K562 (cell line): Measurements from ENCODE around the gene ENSA. TPM values are rescaled to one million over a fixed set of nuclear protein-coding genes. Genes with fewer than 3 reads are reported as not detected.

Experiments
- ATF1 ChIP-seq, 2 experiments: fragments of 450-650 bp in 1 of 2; IDR thresholded peaks; 2 replicates each; pipeline ENCODE4 v1.6.1; 2016; ENCODE audit warnings: missing compliant biosample characterization in 1 of 2, missing genetic modification characterization in 1 of 2
- BCL6 ChIP-seq: fragments of 250-450 bp; sonication (Bioruptor Pico); IDR thresholded peaks from 2 replicates; pipeline ENCODE4 v1.4.0; 2020
- CBX5 ChIP-seq: IDR thresholded peaks from 2 replicates; pipeline ENCODE4 v1.6.1; 2014; ENCODE audit warnings: low read depth, borderline replicate concordance
- CEBPB ChIP-seq: fragments of 450-650 bp; IDR thresholded peaks from 2 replicates; pipeline ENCODE4 v1.6.1; 2016; ENCODE audit warnings: missing genetic modification characterization, missing compliant biosample characterization
- CREBBP ChIP-seq: IDR thresholded peaks from one replicate; pipeline ENCODE4 v1.6.1; 2012; ENCODE audit warnings: low read depth, mild to moderate bottlenecking, control low read depth, inconsistent platforms, low read length
- DPF2 ChIP-seq: fragments of 450-650 bp; IDR thresholded peaks from 2 replicates; pipeline ENCODE4 v1.6.1; 2016
- ETV6 ChIP-seq, 3 experiments: fragments of 150-350 bp in 1 of 3; sonication (generic) in 1 of 3; formaldehyde crosslinking in 1 of 3; IDR thresholded peaks; 2 replicates each; pipeline versions ENCODE4 v1.6.1 to v1.8.0; 2014 to 2022; ENCODE audit warnings: borderline replicate concordance in 2 of 3, low read depth in 2 of 3, antibody characterized with exemption in 1 of 3, low read length in 1 of 3, mild to moderate bottlenecking in 1 of 3, missing genetic modification reagents in 1 of 3
- NCOA2 ChIP-seq, 2 experiments: fragments of 450-650 bp; IDR thresholded peaks; 2 replicates each; pipeline ENCODE4 v1.6.1; 2018; ENCODE audit warnings: mild to moderate bottlenecking in 2 of 2, moderate library complexity in 1 of 2; ENCODE audit not compliant: partially characterized antibody in 2 of 2
- NONO ChIP-seq, 2 experiments: fragments of 200-400 bp in 1 of 2; fragments of 450-650 bp in 1 of 2; formaldehyde crosslinking in 1 of 2; IDR thresholded peaks; 2 replicates each; pipeline ENCODE4 v1.6.1; 2017; ENCODE audit warnings: low read depth in 2 of 2, mild to moderate bottlenecking in 2 of 2, moderate library complexity in 2 of 2, low read length in 1 of 2
- PTRF ChIP-seq: fragments of 450-650 bp; IDR thresholded peaks from 2 replicates; pipeline ENCODE4 v1.6.1; 2016; ENCODE audit warnings: mild to moderate bottlenecking, missing genetic modification characterization, missing compliant biosample characterization
- RBM14 ChIP-seq: fragments of 200-400 bp; formaldehyde crosslinking; IDR thresholded peaks from 2 replicates; pipeline ENCODE4 v1.6.1; 2018; ENCODE audit warnings: low read depth, mild to moderate bottlenecking, low read length, moderate library complexity, borderline replicate concordance; ENCODE audit not compliant: insufficient read depth
- RNF219 ChIP-seq: fragments of 250-450 bp; sonication (Bioruptor Pico); IDR thresholded peaks from 2 replicates; pipeline ENCODE4 v1.5.0; 2022; ENCODE audit warnings: mild to moderate bottlenecking
- SNRNP70 ChIP-seq: fragments of 200-400 bp; formaldehyde crosslinking; optimal IDR thresholded peaks from 2 replicates; pipeline ENCODE3; 2017; ENCODE audit warnings: low read depth, low read length
- TOE1 ChIP-seq, 2 experiments: fragments of 450-650 bp in 1 of 2; sonication (generic) in 1 of 2; formaldehyde crosslinking in 1 of 2; IDR thresholded peaks; 2 replicates each; pipeline versions ENCODE4 v1.7.1 to v1.8.0; 2016 to 2022; ENCODE audit warnings: borderline replicate concordance in 2 of 2, mild to moderate bottlenecking in 2 of 2, antibody characterized with exemption in 1 of 2, inconsistent platforms in 1 of 2, low read depth in 1 of 2, missing genetic modification reagents in 1 of 2, moderate library complexity in 1 of 2
- ZNF217 ChIP-seq: sonication (generic); formaldehyde crosslinking; IDR thresholded peaks from 2 replicates; pipeline ENCODE4 v1.8.0; 2022; ENCODE audit warnings: mild to moderate bottlenecking, missing genetic modification reagents
- ZNF224 ChIP-seq: sonication (generic); formaldehyde crosslinking; IDR thresholded peaks from 2 replicates; pipeline ENCODE4 v1.8.0; 2022; ENCODE audit warnings: mild to moderate bottlenecking, missing genetic modification reagents
- ZNF444 ChIP-seq: fragments of 250-450 bp; sonication (Bioruptor Pico); IDR thresholded peaks from 2 replicates; pipeline ENCODE4 v1.4.0; 2020; ENCODE audit warnings: mild to moderate bottlenecking, moderate library complexity
- polyA plus RNA-seq, 8 experiments: library from polyadenylated mRNA; depleted of rRNA in 4 of 8; stranded (reverse) in 5 of 8; unstranded in 3 of 8; fragments of >200 nt; fragmentation: Nextera tagmentation in 2 of 8; fragmentation: Illumina TruSeq in 1 of 8; extraction: Ambion mirVana in 2 of 8; extraction: Trizol in 1 of 8; gene quantifications; 2 replicates each; pipeline versions ENCODE4 v1.2.1 to v1.2.3, GENCODE V29; 2011 to 2014; ENCODE audit warnings: inconsistent platforms in 1 of 8, missing spikeins in 1 of 8
- total RNA-seq, 7 experiments: library from RNA; depleted of rRNA in 6 of 7; stranded (reverse); fragments of >200 nt in 6 of 7; fragmentation: Illumina TruSeq in 2 of 7; extraction: Trizol in 2 of 7; gene quantifications; 2 replicates each; pipeline versions ENCODE4 v1.2.1 to v1.2.3, GENCODE V29; 2011 to 2021; ENCODE audit warnings: low replicate concordance in 1 of 7
- TF ChIP-seq, protein P1 (sequence below): sonication (generic); formaldehyde crosslinking; IDR thresholded peaks from 2 replicates; pipeline ENCODE4 v1.8.0; 2023; ENCODE audit warnings: mild to moderate bottlenecking, missing genetic modification reagents
- TF ChIP-seq, protein P2 (sequence below): fragments of 450-650 bp; formaldehyde crosslinking; IDR thresholded peaks from 2 replicates; pipeline ENCODE4 v1.4.0; 2022; ENCODE audit warnings: missing genetic modification characterization

The ENSA gene
- total and polyA plus RNA-seq, 9 of the 15 experiments (the other 6 are each of a cell fraction or from before 2014, with no cell fraction given) = 68.1 to 605 (median 188) TPM

- no peak for TF ChIP-seq ZNF217
- TF ChIP-seq ATF1 (CRISPR knock-in tag; IDR thresholded peaks at IDR 0.05) = peak; percentile 67
- peak; percentile 99 for TF ChIP-seq ATF1 (tag; IDR thresholded peaks at IDR 0.05)
- TF ChIP-seq RNF219 (CRISPR knock-in tag) = no peak
- no peak for TF ChIP-seq NONO (IDR thresholded peaks at IDR 0.05; ENCODE audit: low read depth in 2 of 2, low read length in 1 of 2)
- TF ChIP-seq NCOA2 (IDR thresholded peaks at IDR 0.05; ENCODE audit: partially characterized antibody in 2 of 2) = no peak
- no peak for TF ChIP-seq BCL6 (CRISPR knock-in tag)
- TF ChIP-seq CBX5 = no peak; the same call in 1 of the 2 replicates
- TF ChIP-seq CEBPB (tag) = peak; percentile 72
- no peak for TF ChIP-seq CREBBP
- TF ChIP-seq SNRNP70 = no peak
- 0 out of 2 replicates have a peak, but pooled peaks have one; percentile 20 for TF ChIP-seq TOE1 (IDR thresholded peaks at IDR 0.05; ENCODE audit: borderline replicate concordance)
- TF ChIP-seq TOE1 (CRISPR knock-in tag; IDR thresholded peaks at IDR 0.05; ENCODE audit: borderline replicate concordance, low read depth) = no peak
- TF ChIP-seq, protein P1, sequence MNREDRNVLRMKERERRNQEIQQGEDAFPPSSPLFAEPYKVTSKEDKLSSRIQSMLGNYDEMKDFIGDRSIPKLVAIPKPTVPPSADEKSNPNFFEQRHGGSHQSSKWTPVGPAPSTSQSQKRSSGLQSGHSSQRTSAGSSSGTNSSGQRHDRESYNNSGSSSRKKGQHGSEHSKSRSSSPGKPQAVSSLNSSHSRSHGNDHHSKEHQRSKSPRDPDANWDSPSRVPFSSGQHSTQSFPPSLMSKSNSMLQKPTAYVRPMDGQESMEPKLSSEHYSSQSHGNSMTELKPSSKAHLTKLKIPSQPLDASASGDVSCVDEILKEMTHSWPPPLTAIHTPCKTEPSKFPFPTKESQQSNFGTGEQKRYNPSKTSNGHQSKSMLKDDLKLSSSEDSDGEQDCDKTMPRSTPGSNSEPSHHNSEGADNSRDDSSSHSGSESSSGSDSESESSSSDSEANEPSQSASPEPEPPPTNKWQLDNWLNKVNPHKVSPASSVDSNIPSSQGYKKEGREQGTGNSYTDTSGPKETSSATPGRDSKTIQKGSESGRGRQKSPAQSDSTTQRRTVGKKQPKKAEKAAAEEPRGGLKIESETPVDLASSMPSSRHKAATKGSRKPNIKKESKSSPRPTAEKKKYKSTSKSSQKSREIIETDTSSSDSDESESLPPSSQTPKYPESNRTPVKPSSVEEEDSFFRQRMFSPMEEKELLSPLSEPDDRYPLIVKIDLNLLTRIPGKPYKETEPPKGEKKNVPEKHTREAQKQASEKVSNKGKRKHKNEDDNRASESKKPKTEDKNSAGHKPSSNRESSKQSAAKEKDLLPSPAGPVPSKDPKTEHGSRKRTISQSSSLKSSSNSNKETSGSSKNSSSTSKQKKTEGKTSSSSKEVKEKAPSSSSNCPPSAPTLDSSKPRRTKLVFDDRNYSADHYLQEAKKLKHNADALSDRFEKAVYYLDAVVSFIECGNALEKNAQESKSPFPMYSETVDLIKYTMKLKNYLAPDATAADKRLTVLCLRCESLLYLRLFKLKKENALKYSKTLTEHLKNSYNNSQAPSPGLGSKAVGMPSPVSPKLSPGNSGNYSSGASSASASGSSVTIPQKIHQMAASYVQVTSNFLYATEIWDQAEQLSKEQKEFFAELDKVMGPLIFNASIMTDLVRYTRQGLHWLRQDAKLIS = peak; percentile 74; the same call in 1 of the 2 replicates
- TF ChIP-seq RBM14 = no peak
- TF ChIP-seq PTRF = no peak
- no peak for TF ChIP-seq DPF2
- TF ChIP-seq, protein P2, sequence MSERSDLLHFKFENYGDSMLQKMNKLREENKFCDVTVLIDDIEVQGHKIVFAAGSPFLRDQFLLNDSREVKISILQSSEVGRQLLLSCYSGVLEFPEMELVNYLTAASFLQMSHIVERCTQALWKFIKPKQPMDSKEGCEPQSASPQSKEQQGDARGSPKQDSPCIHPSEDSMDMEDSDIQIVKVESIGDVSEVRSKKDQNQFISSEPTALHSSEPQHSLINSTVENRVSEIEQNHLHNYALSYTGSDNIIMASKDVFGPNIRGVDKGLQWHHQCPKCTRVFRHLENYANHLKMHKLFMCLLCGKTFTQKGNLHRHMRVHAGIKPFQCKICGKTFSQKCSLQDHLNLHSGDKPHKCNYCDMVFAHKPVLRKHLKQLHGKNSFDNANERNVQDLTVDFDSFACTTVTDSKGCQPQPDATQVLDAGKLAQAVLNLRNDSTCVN (CRISPR knock-in tag) = 0 out of 2 replicates have a peak, but pooled peaks have one; percentile 37
- no peak for TF ChIP-seq ETV6 (IDR thresholded peaks at IDR 0.05; ENCODE audit: borderline replicate concordance in 1 of 2, low read depth in 2 of 2, low read length in 1 of 2)
- no peak for TF ChIP-seq ETV6 (CRISPR knock-in tag; IDR thresholded peaks at IDR 0.05; ENCODE audit: borderline replicate concordance)
- TF ChIP-seq ZNF224 (CRISPR knock-in tag) = no peak
- no peak for TF ChIP-seq ZNF444 (CRISPR knock-in tag)
Measured at GRCh38 chr1:150629115-150629928, at the start of gene ENSA (continued).
